DOHH2 (cell line): ENCODE measurements around the gene PIK3R3.

ENCODE experiments used
- CTCF ChIP-seq: fragments of 200-600 bp; sonication (generic); IDR thresholded peaks from one replicate; pipeline ENCODE4 v1.5.1; 2014; ENCODE audit warnings: antibody characterized with exemption, mild to moderate bottlenecking, low read depth, low read length; ENCODE audit not compliant: poor library complexity, severe bottlenecking
- EZH2phosphoT487 ChIP-seq: fragments of 200-600 bp; sonication (generic); IDR thresholded peaks from 2 replicates; pipeline ENCODE4 v1.6.1; 2017; ENCODE audit warnings: borderline replicate concordance, mild to moderate bottlenecking, antibody characterized with exemption, low read length, moderate library complexity, mixed read lengths

GRCh38 chr1:46084553-46085451, 47.6 kb downstream of the PIK3R3 start:
- no peak for TF ChIP-seq CTCF
- no peak for TF ChIP-seq EZH2phosphoT487
